Ovary (tissue), 3 donors: Measurements from ENCODE around the gene TGFBR2.

Experiments
- EP300 ChIP-seq: sonication (generic); formaldehyde crosslinking; IDR thresholded peaks from one replicate; pipeline ENCODE4 v1.6.1; 2017; ENCODE audit warnings: antibody characterized with exemption
- POLR2A ChIP-seq: fragments of 450-650 bp; IDR thresholded peaks from one replicate; pipeline ENCODE4 v1.6.1; 2017; ENCODE audit warnings: antibody characterized with exemption, mild to moderate bottlenecking, moderate library complexity
- TF ChIP-seq, protein P1 (sequence below), 3 donors: fragments of 450-650 bp in 2 of 3; fragments of 200-600 bp in 1 of 3; IDR thresholded peaks; one replicate each; pipeline versions ENCODE4 v1.5.1 to v1.8.0; 2016 to 2022; ENCODE audit warnings: antibody characterized with exemption in 3 of 3, mild to moderate bottlenecking in 1 of 3
- donor health status: DM: no; HTN: no; CAD: no.

DNA sequence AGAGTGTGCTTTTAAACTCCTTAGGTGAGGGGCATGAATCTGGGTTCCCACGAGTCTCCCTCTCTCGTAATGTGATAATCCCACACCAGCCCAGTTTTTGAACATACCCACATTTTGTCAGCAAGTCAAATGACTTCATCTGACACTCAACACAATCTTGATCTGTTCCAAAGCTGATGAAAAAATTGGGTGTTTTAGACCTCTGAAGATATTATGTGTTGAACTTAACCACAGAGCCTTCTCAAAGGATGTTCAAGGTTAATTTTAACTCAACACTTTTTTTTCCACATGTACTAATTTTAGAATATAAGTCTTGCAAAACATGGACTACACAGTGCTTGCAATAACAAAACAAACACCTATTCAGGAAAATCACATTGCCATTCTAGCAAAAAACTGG lies 123.1 kb downstream of the TGFBR2 start:
- TF ChIP-seq, protein P1, sequence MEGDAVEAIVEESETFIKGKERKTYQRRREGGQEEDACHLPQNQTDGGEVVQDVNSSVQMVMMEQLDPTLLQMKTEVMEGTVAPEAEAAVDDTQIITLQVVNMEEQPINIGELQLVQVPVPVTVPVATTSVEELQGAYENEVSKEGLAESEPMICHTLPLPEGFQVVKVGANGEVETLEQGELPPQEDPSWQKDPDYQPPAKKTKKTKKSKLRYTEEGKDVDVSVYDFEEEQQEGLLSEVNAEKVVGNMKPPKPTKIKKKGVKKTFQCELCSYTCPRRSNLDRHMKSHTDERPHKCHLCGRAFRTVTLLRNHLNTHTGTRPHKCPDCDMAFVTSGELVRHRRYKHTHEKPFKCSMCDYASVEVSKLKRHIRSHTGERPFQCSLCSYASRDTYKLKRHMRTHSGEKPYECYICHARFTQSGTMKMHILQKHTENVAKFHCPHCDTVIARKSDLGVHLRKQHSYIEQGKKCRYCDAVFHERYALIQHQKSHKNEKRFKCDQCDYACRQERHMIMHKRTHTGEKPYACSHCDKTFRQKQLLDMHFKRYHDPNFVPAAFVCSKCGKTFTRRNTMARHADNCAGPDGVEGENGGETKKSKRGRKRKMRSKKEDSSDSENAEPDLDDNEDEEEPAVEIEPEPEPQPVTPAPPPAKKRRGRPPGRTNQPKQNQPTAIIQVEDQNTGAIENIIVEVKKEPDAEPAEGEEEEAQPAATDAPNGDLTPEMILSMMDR (IDR thresholded peaks at IDR 0.05), result no peak
- TF ChIP-seq POLR2A, result no peak
- TF ChIP-seq EP300, result no peak
